K562 (cell line): ENCODE results near the gene SERINC3.

Experiments
- ATF1 ChIP-seq, 2 experiments: fragments of 450-650 bp in 1 of 2; IDR thresholded peaks; 2 replicates each; pipeline ENCODE4 v1.6.1; 2016; ENCODE audit warnings: missing compliant biosample characterization in 1 of 2, missing genetic modification characterization in 1 of 2
- ELK1 ChIP-seq: sonication (generic); formaldehyde crosslinking; IDR thresholded peaks from 2 replicates; pipeline ENCODE4 v1.8.1; 2022; ENCODE audit warnings: missing genetic modification reagents
- ESRRA ChIP-seq: fragments of 450-650 bp; IDR thresholded peaks from 2 replicates; pipeline ENCODE4 v1.6.1; 2014; ENCODE audit warnings: low read depth, mild to moderate bottlenecking, moderate library complexity, borderline replicate concordance
- HNRNPK ChIP-seq: fragments of 200-400 bp; formaldehyde crosslinking; IDR thresholded peaks from one replicate; pipeline ENCODE4 v1.6.1; 2018; ENCODE audit warnings: mild to moderate bottlenecking, low read depth, low read length; ENCODE audit not compliant: poor library complexity, severe bottlenecking
- MTA3 ChIP-seq: fragments of 450-650 bp; formaldehyde crosslinking; IDR thresholded peaks from 2 replicates; pipeline ENCODE4 v1.6.1; 2017; ENCODE audit warnings: mild to moderate bottlenecking, borderline replicate concordance
- NR2C1 ChIP-seq, 2 experiments: fragments of 450-650 bp; IDR thresholded peaks; 2 replicates each; pipeline ENCODE4 v1.6.1; 2017; ENCODE audit warnings: mild to moderate bottlenecking in 2 of 2, antibody characterized with exemption in 1 of 2, inconsistent platforms in 1 of 2, missing compliant biosample characterization in 1 of 2, missing genetic modification characterization in 1 of 2
- POLR2A ChIP-seq: fragments of 450-650 bp; conservative IDR thresholded peaks from 2 replicates; pipeline ENCODE4 v1.6.1; 2016
- POLR2AphosphoS5 ChIP-seq: IDR thresholded peaks from 2 replicates; pipeline ENCODE4 v1.6.1; 2011; ENCODE audit warnings: mild to moderate bottlenecking, low read depth, low read length, moderate library complexity; ENCODE audit not compliant: control insufficient read depth, insufficient read depth
- SMC3 ChIP-seq: conservative IDR thresholded peaks from 2 replicates; pipeline ENCODE4 v1.6.1; 2011; ENCODE audit warnings: low read depth, low read length, improper control_type of control experiment; ENCODE audit not compliant: insufficient read depth
- TAL1 ChIP-seq: fragments of 450-650 bp; IDR thresholded peaks from 2 replicates; pipeline ENCODE4 v1.6.1; 2016; ENCODE audit warnings: mild to moderate bottlenecking
- ZFX ChIP-seq: sonication (generic); formaldehyde crosslinking; IDR thresholded peaks from 2 replicates; pipeline ENCODE4 v1.8.0; 2022; ENCODE audit warnings: mild to moderate bottlenecking, missing genetic modification reagents, moderate library complexity
- ZNF143 ChIP-seq: sonication (generic); formaldehyde crosslinking; IDR thresholded peaks from 2 replicates; pipeline ENCODE4 v1.9.0; 2022; ENCODE audit warnings: mild to moderate bottlenecking, missing genetic modification reagents
- TF ChIP-seq, protein P1 (sequence below), 3 experiments: fragments of 200-800 bp in 1 of 3; sonication (Bioruptor generic) in 1 of 3; sonication (generic) in 1 of 3; formaldehyde crosslinking in 1 of 3; IDR thresholded peaks; 2 replicates each; pipeline versions ENCODE4 v1.6.1 to v1.8.0; 2016 to 2022; ENCODE audit warnings: mild to moderate bottlenecking in 2 of 3, missing compliant biosample characterization in 2 of 3, missing genetic modification characterization in 2 of 3, missing genetic modification reagents in 1 of 3
- TF ChIP-seq, protein P2 (sequence below), 3 experiments: IDR thresholded peaks in 2 of 3; conservative IDR thresholded peaks in 1 of 3; 2 replicates each; pipeline ENCODE4 v1.5.1; 2011 to 2012; ENCODE audit warnings: low read length in 3 of 3, mild to moderate bottlenecking in 3 of 3, control low read depth in 2 of 3, improper control_type of control experiment in 1 of 3, inconsistent platforms in 1 of 3, low read depth in 1 of 3, mixed read lengths in 1 of 3, moderate library complexity in 1 of 3; ENCODE audit not compliant: insufficient read depth in 2 of 3

GRCh38 chr20:44566018-44566417, 44.1 kb upstream of the SERINC3 start:
- TF ChIP-seq POLR2AphosphoS5: no peak
- TF ChIP-seq, protein P1, sequence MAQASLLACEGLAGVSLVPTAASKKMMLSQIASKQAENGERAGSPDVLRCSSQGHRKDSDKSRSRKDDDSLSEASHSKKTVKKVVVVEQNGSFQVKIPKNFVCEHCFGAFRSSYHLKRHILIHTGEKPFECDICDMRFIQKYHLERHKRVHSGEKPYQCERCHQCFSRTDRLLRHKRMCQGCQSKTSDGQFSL (CRISPR knock-in tag; IDR thresholded peaks at IDR 0.05): no peak
- TF ChIP-seq, protein P1 (tag; IDR thresholded peaks at IDR 0.05): no peak
- TF ChIP-seq ELK1 (CRISPR knock-in tag): no peak
- TF ChIP-seq TAL1: no peak
- TF ChIP-seq, protein P2, sequence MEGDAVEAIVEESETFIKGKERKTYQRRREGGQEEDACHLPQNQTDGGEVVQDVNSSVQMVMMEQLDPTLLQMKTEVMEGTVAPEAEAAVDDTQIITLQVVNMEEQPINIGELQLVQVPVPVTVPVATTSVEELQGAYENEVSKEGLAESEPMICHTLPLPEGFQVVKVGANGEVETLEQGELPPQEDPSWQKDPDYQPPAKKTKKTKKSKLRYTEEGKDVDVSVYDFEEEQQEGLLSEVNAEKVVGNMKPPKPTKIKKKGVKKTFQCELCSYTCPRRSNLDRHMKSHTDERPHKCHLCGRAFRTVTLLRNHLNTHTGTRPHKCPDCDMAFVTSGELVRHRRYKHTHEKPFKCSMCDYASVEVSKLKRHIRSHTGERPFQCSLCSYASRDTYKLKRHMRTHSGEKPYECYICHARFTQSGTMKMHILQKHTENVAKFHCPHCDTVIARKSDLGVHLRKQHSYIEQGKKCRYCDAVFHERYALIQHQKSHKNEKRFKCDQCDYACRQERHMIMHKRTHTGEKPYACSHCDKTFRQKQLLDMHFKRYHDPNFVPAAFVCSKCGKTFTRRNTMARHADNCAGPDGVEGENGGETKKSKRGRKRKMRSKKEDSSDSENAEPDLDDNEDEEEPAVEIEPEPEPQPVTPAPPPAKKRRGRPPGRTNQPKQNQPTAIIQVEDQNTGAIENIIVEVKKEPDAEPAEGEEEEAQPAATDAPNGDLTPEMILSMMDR (IDR thresholded peaks at IDR 0.05 in 2 of 3, conservative IDR thresholded peaks at IDR 0.05 in 1 of 3; ENCODE audit: insufficient read depth in 2 of 3, low read depth in 1 of 3, low read length in 3 of 3): no peak
- no peak for TF ChIP-seq SMC3
- no peak for TF ChIP-seq NR2C1 (IDR thresholded peaks at IDR 0.05)
- TF ChIP-seq NR2C1 (tag; IDR thresholded peaks at IDR 0.05): no peak
- TF ChIP-seq POLR2A: no peak
- no peak for TF ChIP-seq ESRRA
- TF ChIP-seq ATF1 (CRISPR knock-in tag; IDR thresholded peaks at IDR 0.05): no peak
- no peak for TF ChIP-seq ATF1 (tag; IDR thresholded peaks at IDR 0.05)
- TF ChIP-seq MTA3: no peak
- no peak for TF ChIP-seq HNRNPK
- no peak for TF ChIP-seq ZNF143 (CRISPR knock-in tag)
- TF ChIP-seq ZFX (CRISPR knock-in tag): no peak
